KMS-11 (cell line): ENCODE measurements around the gene ENG.

Experiments used
- H2AFZ ChIP-seq: fragments of 200-600 bp; sonication (generic); 2 replicates; pipeline ENCODE4 v1.6.1; 2016; ENCODE audit warnings: antibody characterized with exemption, mixed run types, low read depth
- H3K27ac ChIP-seq: fragments of 200-600 bp; sonication (generic); 2 replicates; pipeline ENCODE4 v1.6.1; 2016; ENCODE audit warnings: mild to moderate bottlenecking, mixed run types
- H3K27me3 ChIP-seq: fragments of 200-600 bp; sonication (generic); 2 replicates; pipeline ENCODE4 v1.6.1; 2017; ENCODE audit warnings: mild to moderate bottlenecking, low read depth, mixed run types, moderate library complexity; ENCODE audit not compliant: insufficient read depth
- H3K36me3 ChIP-seq: fragments of 200-600 bp; sonication (generic); 2 replicates; pipeline ENCODE4 v1.6.1; 2017; ENCODE audit warnings: mild to moderate bottlenecking, mixed run types; ENCODE audit not compliant: insufficient read depth
- H3K4me1 ChIP-seq: fragments of 200-600 bp; sonication (generic); 2 replicates; pipeline ENCODE4 v1.6.1; 2016; ENCODE audit warnings: mild to moderate bottlenecking, low read depth, mixed run types; ENCODE audit not compliant: poor library complexity, severe bottlenecking
- H3K4me2 ChIP-seq: fragments of 200-600 bp; sonication (generic); 2 replicates; pipeline ENCODE4 v1.7.0; 2016; ENCODE audit warnings: mild to moderate bottlenecking, mixed run types
- H3K4me3 ChIP-seq: fragments of 200-600 bp; sonication (generic); IDR thresholded peaks from 2 replicates; pipeline ENCODE4 v1.6.1; 2017; ENCODE audit warnings: low read depth, low read length, mixed read lengths; ENCODE audit not compliant: insufficient read depth
- H3K79me2 ChIP-seq: fragments of 200-600 bp; sonication (generic); 2 replicates; pipeline ENCODE4 v1.6.1; 2016; ENCODE audit warnings: low read depth, mixed run types; ENCODE audit not compliant: insufficient read depth
- H3K9ac ChIP-seq: fragments of 200-600 bp; sonication (generic); 2 replicates; pipeline ENCODE4 v1.6.1; 2016; ENCODE audit warnings: mild to moderate bottlenecking, mixed run types
- H4K20me1 ChIP-seq: fragments of 200-600 bp; sonication (generic); 2 replicates; pipeline ENCODE4 v1.6.1; 2016; ENCODE audit warnings: mild to moderate bottlenecking, mixed run types; ENCODE audit not compliant: insufficient read depth
- CTCF ChIP-seq: fragments of 200-600 bp; sonication (generic); conservative IDR thresholded peaks from 2 replicates; pipeline ENCODE4 v1.6.1; 2017; ENCODE audit warnings: low read depth, mild to moderate bottlenecking, antibody characterized with exemption, low read length, moderate library complexity, mixed read lengths

The ENG gene

GRCh38 chr9:127765418-127765817 lies 89.0 kb downstream of the ENG start:
- H3K27me3 ChIP-seq, result no peaks in the 10 kb centered on the region
- no peak for TF ChIP-seq CTCF
- H2AFZ ChIP-seq, result no peak overlapping the region
- H3K4me1 ChIP-seq, result peaks cover 13% of the 10 kb centered on the region
- no peaks in the 10 kb centered on the region for H3K79me2 ChIP-seq
- H4K20me1 ChIP-seq, result no peaks in the 10 kb centered on the region
- H3K4me3 ChIP-seq, result no peak overlapping the region
- H3K9ac ChIP-seq, result no peak overlapping the region
- H3K4me2 ChIP-seq, result no peak overlapping the region
- no peak overlapping the region for H3K27ac ChIP-seq
- no peaks in the 10 kb centered on the region for H3K36me3 ChIP-seq
